Hepatocyte (in vitro differentiated cells): ENCODE measurements around the gene LDLRAD1. TPM values are rescaled to one million over a fixed set of nuclear protein-coding genes. Genes with fewer than 3 reads are reported as not detected.
"Not testable (repeated sequence)": the region's sequence is repeated elsewhere in the genome, so short reads cannot be mapped to it uniquely, and the experiment has no call there.

Experiments used
- DNase-seq: peaks from one replicate; pipeline ENCODE4 v3.0.0-alpha.2; 2016; ENCODE audit warnings: low spot score
- H2AFZ ChIP-seq: fragments of 200-600 bp; sonication (generic); 2 replicates; pipeline ENCODE4 v1.6.0; 2016; ENCODE audit warnings: antibody characterized with exemption, mild to moderate bottlenecking
- H3K27ac ChIP-seq: fragments of 200-600 bp; sonication (generic); 2 replicates; pipeline ENCODE4 v1.5.1; 2016; ENCODE audit warnings: mild to moderate bottlenecking
- H3K27me3 ChIP-seq: fragments of 200-600 bp; sonication (generic); 2 replicates; pipeline ENCODE4 v1.6.1; 2016
- H3K36me3 ChIP-seq: fragments of 200-600 bp; sonication (generic); replicated peaks from 2 replicates; pipeline ENCODE4 v1.5.1; 2016; ENCODE audit warnings: low read depth; ENCODE audit not compliant: insufficient read depth
- H3K4me1 ChIP-seq: fragments of 200-600 bp; sonication (generic); 2 replicates; pipeline ENCODE4 v1.5.1; 2016; ENCODE audit warnings: mild to moderate bottlenecking, moderate library complexity; ENCODE audit not compliant: insufficient read depth
- H3K4me2 ChIP-seq: fragments of 200-600 bp; sonication (generic); 2 replicates; pipeline ENCODE4 v1.6.0; 2016
- H3K4me3 ChIP-seq: fragments of 200-600 bp; sonication (generic); 2 replicates; pipeline ENCODE4 v1.5.1; 2016; ENCODE audit warnings: mild to moderate bottlenecking
- H3K79me2 ChIP-seq: fragments of 200-600 bp; sonication (generic); 2 replicates; pipeline ENCODE4 v1.6.0; 2017; ENCODE audit warnings: mild to moderate bottlenecking
- H3K9me2 ChIP-seq: fragments of 200-600 bp; sonication (generic); replicated peaks from 2 replicates; pipeline ENCODE4 v1.6.0; 2017; ENCODE audit warnings: mild to moderate bottlenecking; ENCODE audit not compliant: insufficient read depth
- H3K9me3 ChIP-seq: fragments of 200-600 bp; sonication (generic); 2 replicates; pipeline ENCODE4 v1.5.1; 2016; ENCODE audit warnings: low read depth, mild to moderate bottlenecking
- H4K20me1 ChIP-seq: fragments of 200-600 bp; sonication (generic); 2 replicates; pipeline ENCODE4 v1.6.0; 2016; ENCODE audit warnings: mild to moderate bottlenecking; ENCODE audit not compliant: insufficient read depth, poor library complexity, severe bottlenecking
- EZH2 ChIP-seq: fragments of 200-600 bp; sonication (generic); IDR thresholded peaks from 2 replicates; pipeline ENCODE4 v1.6.1; 2016; ENCODE audit warnings: antibody characterized with exemption, mild to moderate bottlenecking, borderline replicate concordance
- EZH2phosphoT487 ChIP-seq: fragments of 200-600 bp; sonication (generic); IDR thresholded peaks from one replicate; pipeline ENCODE4 v1.6.1; 2018; ENCODE audit warnings: antibody characterized with exemption, mild to moderate bottlenecking, low read depth, moderate library complexity; ENCODE audit not compliant: unreplicated experiment, severe bottlenecking
- WGBS: methylation state at CpG from one replicate; pipeline ENCODE4 v1.1.6; 2016; ENCODE audit warnings: low lambda C conversion rate; ENCODE audit errors: missing lambda C conversion rate; 5-methylcytosine and 5-hydroxymethylcytosine counted together
- polyA plus RNA-seq: library from polyadenylated mRNA; unstranded; fragments of >200 nt; fragmentation: Nextera tagmentation; extraction: Ambion mirVana; gene quantifications from 2 replicates; pipeline ENCODE4 v1.2.1, GENCODE V29; 2016
- total RNA-seq: library from RNA; depleted of rRNA; stranded (reverse); fragments of >200 nt; gene quantifications from 2 replicates; pipeline ENCODE4 v1.2.3, GENCODE V29; 2014
- TF ChIP-seq, protein P1 (sequence below): fragments of 200-600 bp; sonication (generic); IDR thresholded peaks from 2 replicates; pipeline ENCODE4 v1.5.1; 2016; ENCODE audit warnings: antibody characterized with exemption, mild to moderate bottlenecking; ENCODE audit not compliant: poor library complexity

LDLRAD1 gene
- total and polyA plus RNA-seq, 2 experiments from 2014 or later: 0.82 to 1.7 TPM

DNA sequence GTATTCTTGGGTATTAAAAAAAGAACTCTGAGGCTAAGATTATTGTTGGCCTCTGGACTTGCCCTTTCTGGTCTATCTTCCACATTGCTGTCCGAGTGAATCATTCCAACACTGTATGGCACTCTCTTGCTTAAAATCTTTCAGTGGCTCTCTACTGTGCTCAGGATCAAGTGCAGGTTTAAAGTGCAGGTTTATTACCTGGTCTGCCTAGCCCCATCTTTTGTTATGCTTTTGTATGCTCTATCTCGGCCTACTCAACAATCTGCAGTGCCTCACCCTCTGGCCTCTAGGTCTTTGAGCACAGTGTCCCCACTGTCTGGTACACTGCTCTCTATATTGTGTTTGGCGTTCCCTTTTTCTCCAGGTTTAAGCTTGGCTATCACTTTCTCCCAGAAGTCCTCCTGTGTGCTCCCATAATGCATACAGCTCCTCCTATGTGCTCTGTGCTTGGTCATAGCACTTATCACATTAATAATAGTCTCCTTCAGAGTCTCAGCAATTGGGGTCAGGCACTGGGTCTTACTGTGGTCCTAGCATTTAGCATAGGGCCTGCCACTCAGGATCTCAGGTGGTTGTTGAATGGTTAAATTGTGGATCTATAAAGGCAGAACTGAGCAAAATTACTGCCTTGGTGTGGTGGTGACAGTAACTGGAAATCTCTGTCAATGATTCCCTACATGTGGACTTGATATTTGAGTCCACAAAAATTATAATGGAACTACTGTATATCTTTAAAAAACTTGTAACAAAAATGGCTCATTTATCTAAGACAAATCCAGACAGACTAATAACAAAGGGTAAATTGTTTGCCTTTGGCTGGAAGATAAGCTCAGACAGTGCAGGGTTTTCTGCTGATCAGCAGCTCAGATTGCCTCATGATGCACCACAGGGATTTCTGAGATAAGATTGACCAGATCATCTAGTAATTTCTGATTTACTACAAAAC is 10.6 kb upstream of the LDLRAD1 start:
- DNase-seq: no peak
- H3K27me3 ChIP-seq: no peaks in the 10 kb centered on the region
- H3K9me3 ChIP-seq: no peaks in the 10 kb centered on the region
- no peak overlapping the region for H3K4me3 ChIP-seq
- peaks cover 27% of the 10 kb centered on the region for H3K4me1 ChIP-seq
- no peaks in the 10 kb centered on the region for H3K36me3 ChIP-seq
- TF ChIP-seq, protein P1, sequence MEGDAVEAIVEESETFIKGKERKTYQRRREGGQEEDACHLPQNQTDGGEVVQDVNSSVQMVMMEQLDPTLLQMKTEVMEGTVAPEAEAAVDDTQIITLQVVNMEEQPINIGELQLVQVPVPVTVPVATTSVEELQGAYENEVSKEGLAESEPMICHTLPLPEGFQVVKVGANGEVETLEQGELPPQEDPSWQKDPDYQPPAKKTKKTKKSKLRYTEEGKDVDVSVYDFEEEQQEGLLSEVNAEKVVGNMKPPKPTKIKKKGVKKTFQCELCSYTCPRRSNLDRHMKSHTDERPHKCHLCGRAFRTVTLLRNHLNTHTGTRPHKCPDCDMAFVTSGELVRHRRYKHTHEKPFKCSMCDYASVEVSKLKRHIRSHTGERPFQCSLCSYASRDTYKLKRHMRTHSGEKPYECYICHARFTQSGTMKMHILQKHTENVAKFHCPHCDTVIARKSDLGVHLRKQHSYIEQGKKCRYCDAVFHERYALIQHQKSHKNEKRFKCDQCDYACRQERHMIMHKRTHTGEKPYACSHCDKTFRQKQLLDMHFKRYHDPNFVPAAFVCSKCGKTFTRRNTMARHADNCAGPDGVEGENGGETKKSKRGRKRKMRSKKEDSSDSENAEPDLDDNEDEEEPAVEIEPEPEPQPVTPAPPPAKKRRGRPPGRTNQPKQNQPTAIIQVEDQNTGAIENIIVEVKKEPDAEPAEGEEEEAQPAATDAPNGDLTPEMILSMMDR: no peak
- TF ChIP-seq EZH2 (no peak), EZH2phosphoT487 (no peak)
- H2AFZ ChIP-seq: no peak overlapping the region
- no peaks in the 10 kb centered on the region for H4K20me1 ChIP-seq
- WGBS: 56% methylated on average over 3 of the region's 3 CpGs
- H3K27ac ChIP-seq: peak overlapping the region; percentile 75
- no peaks in the 10 kb centered on the region for H3K79me2 ChIP-seq
- H3K9me2 ChIP-seq: no peaks in the 10 kb centered on the region
- H3K4me2 ChIP-seq: peak overlapping the region; percentile 37

DNA sequence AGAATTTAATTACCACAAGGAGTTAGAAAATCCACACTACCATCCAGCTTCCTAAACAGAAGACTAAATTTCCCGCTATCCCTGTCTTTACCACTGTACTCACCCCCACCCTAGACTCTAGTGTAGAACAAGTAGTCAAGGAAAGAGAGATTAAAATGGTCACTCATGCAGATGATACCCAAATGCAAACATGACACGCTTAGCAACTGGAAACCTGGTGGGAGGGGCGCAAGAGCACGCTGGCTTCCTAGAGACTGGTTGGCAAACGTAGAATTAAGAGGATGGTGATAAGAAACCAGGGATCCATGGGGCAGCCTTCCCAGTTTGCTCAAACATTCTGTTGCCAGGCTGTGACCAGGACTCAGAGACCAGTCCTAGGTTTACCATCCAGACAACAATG is 9.9 kb upstream of the LDLRAD1 start:
- Histone ChIP-seq H4K20me1 (no peaks in the 10 kb centered on the region), H3K9me3 (no peaks in the 10 kb centered on the region), H3K4me1 (peaks cover 27% of the 10 kb centered on the region), H2AFZ (no peak overlapping the region), H3K79me2 (no peaks in the 10 kb centered on the region), H3K4me2 (peak overlapping the region; percentile 12), H3K9me2 (no peaks in the 10 kb centered on the region), H3K27ac (peak overlapping the region; percentile 75), H3K27me3 (no peaks in the 10 kb centered on the region), H3K36me3 (no peaks in the 10 kb centered on the region), H3K4me3 (no peak overlapping the region)
- TF ChIP-seq EZH2 (no peak), EZH2phosphoT487 (no peak)
- TF ChIP-seq, protein P1: no peak
- 60% methylated on average over 5 of the region's 5 CpGs for WGBS
- peak; percentile 38 for DNase-seq

DNA sequence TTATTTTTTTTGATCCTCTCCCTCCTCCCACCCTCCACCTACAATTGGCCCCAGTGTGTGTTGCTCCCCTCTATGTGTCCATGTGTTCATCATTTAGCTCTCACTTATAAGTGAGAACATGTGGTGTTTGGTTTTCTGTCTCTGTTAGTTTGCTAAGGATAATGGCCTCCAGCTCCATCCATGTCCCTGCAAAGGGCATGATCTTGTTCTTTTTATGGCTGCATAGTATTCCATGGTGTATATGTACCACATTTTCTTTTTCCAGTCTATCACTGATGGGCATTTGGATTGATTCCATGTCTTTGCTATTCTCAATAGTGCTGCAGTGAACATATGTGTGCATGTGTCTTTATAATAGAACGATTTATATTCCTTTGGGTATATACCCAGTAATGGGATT is 6.8 kb upstream of the LDLRAD1 start:
- not testable (repeated sequence) for DNase-seq, H4K20me1 ChIP-seq, H2AFZ ChIP-seq, H3K79me2 ChIP-seq, H3K27ac ChIP-seq, H3K4me2 ChIP-seq, H3K27me3 ChIP-seq, H3K9me2 ChIP-seq, H3K36me3 ChIP-seq, H3K4me3 ChIP-seq, H3K9me3 ChIP-seq
- H3K4me1 ChIP-seq: peaks cover 22% of the 10 kb centered on the region
- WGBS: 93% methylated on average over 1 of the region's 1 CpG

DNA sequence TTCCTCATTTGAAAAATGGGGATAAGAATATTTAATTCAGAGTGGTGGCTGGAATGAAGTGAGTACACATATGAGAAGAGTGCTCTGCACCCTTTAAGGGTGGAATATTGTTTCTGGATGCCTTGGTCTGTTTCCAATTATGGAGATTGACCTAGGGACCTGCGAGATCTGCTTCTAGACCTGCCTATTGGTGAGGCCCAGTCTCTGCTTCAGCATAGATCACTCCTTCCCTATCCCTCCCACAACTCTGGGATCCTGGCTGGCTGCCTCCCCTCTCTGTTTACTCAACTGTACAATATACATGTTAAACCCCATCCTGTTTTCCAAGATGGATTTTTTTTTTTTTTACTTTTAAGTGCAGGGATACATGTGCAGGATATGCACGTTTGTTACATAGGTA is 6.4 kb upstream of the LDLRAD1 start:
- H3K27ac ChIP-seq: no peak overlapping the region
- H3K27me3 ChIP-seq: no peaks in the 10 kb centered on the region
- no peak overlapping the region for H3K4me3 ChIP-seq
- H3K79me2 ChIP-seq: no peaks in the 10 kb centered on the region
- H3K9me3 ChIP-seq: no peaks in the 10 kb centered on the region
- no peak overlapping the region for H2AFZ ChIP-seq
- DNase-seq: no peak
- no peaks in the 10 kb centered on the region for H3K9me2 ChIP-seq
- TF ChIP-seq EZH2phosphoT487 (no peak), EZH2 (no peak)
- TF ChIP-seq, protein P1: no peak
- no peak overlapping the region for H3K4me2 ChIP-seq
- no peaks in the 10 kb centered on the region for H4K20me1 ChIP-seq
- H3K4me1 ChIP-seq: peaks cover 20% of the 10 kb centered on the region
- H3K36me3 ChIP-seq: no peaks in the 10 kb centered on the region
- 77% methylated on average over 2 of the region's 2 CpGs for WGBS

DNA sequence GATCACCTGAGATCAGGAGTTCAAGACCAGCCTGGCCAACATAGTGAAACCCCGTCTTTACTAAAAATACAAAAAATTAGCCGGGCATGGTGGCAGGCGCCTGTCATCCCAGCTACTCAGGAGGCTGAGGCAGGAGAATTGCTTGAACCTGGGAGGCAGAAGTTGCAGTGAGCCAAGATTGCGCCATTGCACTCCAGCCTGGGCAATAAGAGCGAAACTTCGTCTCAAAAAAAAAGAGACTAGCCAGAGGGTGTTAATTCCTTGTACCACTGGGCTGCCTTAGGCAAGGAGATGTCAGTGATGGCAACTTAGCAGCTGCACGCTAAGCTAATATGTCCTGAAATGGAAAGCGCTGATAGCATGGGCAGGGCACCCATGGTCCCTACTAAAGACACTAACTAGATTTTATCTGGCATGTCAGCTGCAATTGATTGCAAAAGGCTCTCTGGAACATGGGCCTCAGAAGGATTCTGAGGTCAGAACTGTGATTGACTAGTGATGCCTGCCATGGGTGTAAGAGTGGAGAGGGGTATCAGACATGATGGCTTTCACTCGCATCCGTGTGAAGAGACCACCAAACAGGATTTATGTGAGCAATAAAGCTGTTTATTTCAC is 1.7 kb upstream of the LDLRAD1 start:
- not testable (repeated sequence) for H2AFZ ChIP-seq

More for the DNA sequence above, 1.7 kb upstream of the LDLRAD1 start:
- not testable (repeated sequence) for H3K4me2 ChIP-seq, H3K27ac ChIP-seq, H3K9me2 ChIP-seq, H3K36me3 ChIP-seq, DNase-seq, H4K20me1 ChIP-seq, H3K27me3 ChIP-seq, H3K4me3 ChIP-seq, H3K9me3 ChIP-seq, H3K79me2 ChIP-seq
- H3K4me1 ChIP-seq: peaks cover 13% of the 10 kb centered on the region
- WGBS: 91% methylated on average over 10 of the region's 10 CpGs
